HG03039 (cell line): ENCODE results near the gene DYNLRB2.

ENCODE experiments used
- ATAC-seq: cut with Tn5 transposase; IDR thresholded peaks from one replicate; pipeline ENCODE4 v1.9.1; 2021; ENCODE audit warnings: mild to moderate bottlenecking, moderate library complexity; ENCODE audit not compliant: unreplicated experiment

Gene DYNLRB2

GRCh38 chr16:80547145-80547544, 6.4 kb downstream of the DYNLRB2 start:
- no peak for ATAC-seq

- ATAC-seq, result no peak
Measured at GRCh38 chr16:80552277-80552676, 11.5 kb downstream of the DYNLRB2 start.

GRCh38 chr16:80554033-80554432, 13.2 kb downstream of the DYNLRB2 start:
- ATAC-seq, result no peak

- no peak for ATAC-seq
Measured at GRCh38 chr16:80556481-80556880, 15.7 kb downstream of the DYNLRB2 start.

DNA sequence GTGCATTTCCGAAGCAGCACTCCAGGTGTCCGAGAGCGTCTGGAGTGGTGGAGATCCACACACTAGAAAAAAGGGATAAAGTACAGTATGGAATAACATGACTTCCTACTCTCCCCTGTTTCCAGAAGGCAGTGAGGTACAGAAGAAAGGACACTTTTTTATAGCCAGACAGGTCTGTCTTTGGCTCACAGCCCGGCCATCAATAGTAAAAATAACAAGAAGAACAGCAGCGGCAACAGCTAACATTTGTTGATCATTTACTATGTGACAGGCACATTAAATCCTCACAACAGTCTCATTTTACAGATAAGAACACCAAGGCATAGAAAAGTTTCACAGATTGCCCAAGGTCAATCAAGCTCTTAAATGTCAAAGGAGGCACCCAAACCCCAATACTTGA, 16.2 kb downstream of the DYNLRB2 start:
- no peak for ATAC-seq

DNA sequence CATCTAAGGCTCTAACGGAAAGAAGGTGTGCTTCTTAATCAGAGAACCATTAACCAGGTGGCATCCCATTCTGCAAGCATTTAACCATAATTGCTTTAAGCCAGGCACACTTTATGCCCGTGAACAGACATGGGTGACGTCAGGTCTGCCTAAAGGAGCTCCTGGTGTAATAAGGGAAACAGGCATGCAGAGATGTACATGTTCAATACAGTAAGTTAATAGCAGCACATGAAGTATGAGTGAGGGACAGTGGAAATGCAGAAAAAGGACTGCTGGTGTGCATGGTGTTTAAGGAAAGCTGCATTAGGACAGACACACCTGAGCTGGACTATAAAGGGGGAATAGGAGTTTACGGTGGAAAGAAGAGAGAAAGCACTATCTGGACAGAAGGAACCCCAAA, 18.6 kb downstream of the DYNLRB2 start:
- ATAC-seq, result no peak

DNA sequence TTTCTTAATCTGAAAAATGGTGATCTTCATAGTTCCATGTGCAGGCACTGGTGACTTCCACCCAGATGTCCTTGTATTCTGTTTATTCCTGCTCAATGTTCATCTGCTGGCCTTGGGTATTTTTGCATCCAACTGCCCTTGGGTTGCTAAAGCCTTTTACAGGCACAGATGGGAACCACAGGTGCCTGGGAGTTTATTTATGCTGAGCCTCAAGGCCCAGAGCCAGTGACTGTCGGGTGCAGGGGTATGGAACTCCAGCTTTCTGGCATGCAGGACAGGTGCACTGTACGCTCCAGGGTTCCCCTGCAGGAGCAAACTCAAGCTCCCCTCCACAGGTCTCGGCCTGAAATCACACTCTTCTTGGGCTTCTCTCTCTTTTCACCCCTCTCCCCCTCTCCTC, 22.3 kb downstream of the DYNLRB2 start:
- ATAC-seq, result no peak

GRCh38 chr16:80564394-80564793, 23.6 kb downstream of the DYNLRB2 start:
- no peak for ATAC-seq

DNA sequence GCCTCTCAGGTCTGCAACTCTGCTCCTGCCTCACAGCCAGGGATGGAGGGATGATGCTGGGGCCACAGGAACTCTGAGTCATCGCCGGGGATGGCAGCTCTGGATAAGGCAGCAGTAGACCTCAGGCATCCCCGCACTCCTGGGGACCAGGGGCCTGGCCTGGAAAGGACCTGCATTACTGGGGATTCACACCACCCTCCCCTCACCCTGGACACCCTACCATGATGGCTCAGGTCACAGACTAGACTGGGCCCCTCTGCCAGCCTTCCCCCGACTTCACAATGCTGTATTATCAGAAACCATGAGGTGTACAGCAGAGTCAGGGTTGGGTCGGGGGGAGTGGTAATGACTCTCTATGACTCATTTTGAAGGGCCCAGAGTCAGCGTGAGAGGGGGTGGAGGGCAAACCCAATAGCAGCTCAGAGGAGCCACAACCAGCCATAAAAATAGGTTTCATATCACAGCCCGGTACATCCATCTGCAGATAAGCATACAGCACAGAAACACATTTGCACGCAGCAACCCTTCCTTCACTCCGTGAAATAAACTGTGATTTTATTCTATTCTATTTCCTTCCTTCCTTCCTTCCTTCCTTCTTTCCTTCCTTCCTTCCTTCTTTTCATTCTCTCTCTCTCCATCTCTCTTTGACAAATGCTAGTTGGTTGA, 28.8 kb downstream of the DYNLRB2 start:
- ATAC-seq, result peak; percentile 78

DNA sequence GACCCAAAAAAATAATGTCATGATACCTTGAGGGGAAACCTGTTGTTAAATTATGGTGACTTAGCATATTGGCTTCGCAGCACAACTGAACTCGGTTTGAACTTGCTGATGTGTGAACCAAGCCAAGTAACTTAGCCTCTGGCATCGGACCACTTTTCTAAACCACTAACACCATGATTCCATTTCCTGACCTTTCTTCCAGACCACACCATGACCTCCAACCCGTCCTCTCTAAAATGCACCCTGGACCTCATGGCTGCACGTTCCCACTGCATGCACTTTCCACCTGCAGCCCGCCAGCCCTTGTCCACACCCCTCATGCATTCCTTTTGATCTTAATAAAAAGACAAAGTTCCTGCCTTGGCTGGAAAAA, 29.3 kb downstream of the DYNLRB2 start:
- no peak for ATAC-seq

GRCh38 chr16:80573700-80574120, 32.9 kb downstream of the DYNLRB2 start:
- no peak for ATAC-seq

- ATAC-seq, result no peak
Measured at GRCh38 chr16:80576343-80576912, 35.6 kb downstream of the DYNLRB2 start.

GRCh38 chr16:80577485-80578280, 36.9 kb downstream of the DYNLRB2 start:
- ATAC-seq, result no peak

- ATAC-seq, result peak; percentile 73
Measured at GRCh38 chr16:80580109-80580832, 39.5 kb downstream of the DYNLRB2 start.

- no peak for ATAC-seq
Measured at GRCh38 chr16:80583466-80583865, 42.7 kb downstream of the DYNLRB2 start.

- peak; percentile 57 for ATAC-seq
Measured at GRCh38 chr16:80585764-80586163, 45.0 kb downstream of the DYNLRB2 start.

DNA sequence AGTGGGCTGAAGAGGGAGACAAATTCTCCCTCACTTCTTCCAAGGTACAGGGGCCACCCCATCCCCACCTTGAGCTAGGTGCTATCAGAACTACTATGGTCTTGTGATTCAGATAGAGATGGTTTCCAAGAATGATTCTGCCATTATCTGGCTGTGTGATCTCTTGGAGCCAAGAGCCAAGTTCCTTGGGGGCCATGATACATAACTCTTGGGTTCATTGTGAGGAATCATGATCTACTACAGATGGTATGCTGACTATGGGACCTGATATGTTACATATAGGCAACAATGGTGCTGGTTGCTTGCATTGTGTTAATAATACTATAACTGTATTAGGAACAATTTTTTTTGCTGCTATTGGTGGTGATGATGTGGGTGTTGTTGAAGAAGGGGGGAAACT, 45.7 kb downstream of the DYNLRB2 start:
- ATAC-seq, result no peak

DNA sequence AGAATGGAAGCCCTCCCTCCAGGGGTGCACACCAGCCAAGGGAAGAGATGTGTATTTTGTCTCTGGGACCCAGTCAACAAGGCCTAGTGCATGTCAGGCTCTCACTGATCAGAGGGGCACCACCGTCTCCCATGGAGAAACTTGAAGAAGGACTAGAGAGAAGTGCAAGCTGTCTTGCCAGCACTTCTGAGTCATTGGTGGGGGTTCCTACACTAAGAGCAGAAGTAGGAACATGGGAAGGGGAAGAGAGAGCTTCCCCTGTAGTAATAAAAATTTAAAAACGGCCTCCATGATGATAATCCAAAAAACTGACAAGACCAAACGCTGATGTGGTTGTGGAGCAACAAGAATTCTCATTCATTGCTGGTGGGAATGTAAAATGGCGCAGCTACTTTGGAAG, 46.3 kb downstream of the DYNLRB2 start:
- no peak for ATAC-seq

GRCh38 chr16:80591071-80591915, 50.5 kb downstream of the DYNLRB2 start:
- no peak for ATAC-seq

GRCh38 chr16:80592273-80592672, 51.5 kb downstream of the DYNLRB2 start:
- no peak for ATAC-seq

- no peak for ATAC-seq
Measured at GRCh38 chr16:80594756-80595155, 54.0 kb downstream of the DYNLRB2 start.
